Nephron progenitor cell (in vitro differentiated cells): Measurements from ENCODE around the gene SYT2.
A peak's percentile ranks its signal among the peaks of the same experiment; 100 is the strongest.
"Not testable (repeated sequence)": the region's sequence is repeated elsewhere in the genome, so short reads cannot be mapped to it uniquely, and the experiment has no call there.

Experiments
- DNase-seq: peaks from one replicate; pipeline ENCODE4 v3.0.0; 2021
- H3K27ac Mint-ChIP-seq: 2 replicates; pipeline ENCODE4 v1.8.0; 2021; ENCODE audit warnings: mild to moderate bottlenecking, moderate library complexity, mixed read lengths
- H3K27me3 Mint-ChIP-seq: 2 replicates; pipeline ENCODE4 v1.8.0; 2021; ENCODE audit warnings: mild to moderate bottlenecking, low read depth, mixed read lengths; ENCODE audit not compliant: poor library complexity
- H3K36me3 Mint-ChIP-seq: 2 replicates; pipeline ENCODE4 v1.8.0; 2021; ENCODE audit warnings: low read depth, mixed read lengths
- H3K4me1 Mint-ChIP-seq: 2 replicates; pipeline ENCODE4 v1.8.0; 2021; ENCODE audit warnings: mixed read lengths
- H3K4me3 Mint-ChIP-seq: 2 replicates; pipeline ENCODE4 v1.8.0; 2021; ENCODE audit warnings: mild to moderate bottlenecking, moderate library complexity, mixed read lengths
- H3K9me3 Mint-ChIP-seq: 2 replicates; pipeline ENCODE4 v1.8.0; 2021; ENCODE audit warnings: mild to moderate bottlenecking, moderate library complexity, mixed read lengths
- TF ChIP-seq, protein P1 (sequence below): fragments of 200-600 bp; sonication (generic); IDR thresholded peaks from 2 replicates; pipeline ENCODE4 v1.5.0; 2021; ENCODE audit warnings: antibody characterized with exemption

Gene SYT2

DNA sequence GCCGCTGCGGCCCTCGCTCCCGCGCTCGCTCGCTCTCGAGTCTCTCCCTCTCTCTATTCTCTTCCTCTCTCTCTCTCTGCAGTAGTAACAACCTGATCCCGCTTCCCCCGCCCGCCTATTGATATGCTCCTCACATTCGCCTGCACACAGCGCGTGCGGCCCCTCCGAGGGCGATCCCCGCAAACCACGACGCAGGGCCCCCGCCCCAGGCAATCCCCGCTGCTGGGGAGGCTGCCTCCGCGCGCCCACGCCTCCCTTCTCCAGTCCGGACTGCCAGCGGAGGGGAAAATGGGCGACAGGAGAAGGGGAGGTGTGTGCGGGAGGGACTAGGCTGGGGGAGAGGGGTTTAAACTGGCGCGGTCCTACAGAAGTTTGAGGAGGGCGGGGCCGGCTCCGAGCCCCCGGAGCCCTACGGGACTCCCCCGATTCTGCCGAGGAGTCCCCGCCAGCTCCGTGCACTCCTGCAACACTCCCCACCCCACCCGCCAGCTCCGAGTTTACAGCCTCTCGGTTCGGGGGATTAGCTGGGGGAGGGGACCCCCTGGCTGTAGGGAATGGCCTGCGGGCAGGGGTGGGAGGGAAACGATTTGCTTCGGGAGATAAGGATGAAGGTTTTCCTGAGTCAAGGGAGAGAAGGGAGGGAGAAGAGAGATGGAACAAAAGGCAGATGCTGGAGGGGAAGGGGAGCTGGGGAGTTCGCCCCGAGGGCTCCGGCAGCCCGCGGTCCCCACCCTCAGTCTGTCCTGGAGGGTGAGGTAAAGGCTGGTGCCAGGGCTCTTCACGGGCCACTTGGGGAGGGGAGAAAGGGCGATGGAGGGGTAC, 66.6 kb downstream of the SYT2 start:
- Mint-ChIP-seq H3K9me3 (no peaks in the 10 kb centered on the region), H3K4me1 (peaks cover 54% of the 10 kb centered on the region), H3K4me3 (peak overlapping the region; percentile 76), H3K27me3 (peaks cover 100% of the 10 kb centered on the region), H3K27ac (no peak overlapping the region), H3K36me3 (no peaks in the 10 kb centered on the region)
- TF ChIP-seq, protein P1, sequence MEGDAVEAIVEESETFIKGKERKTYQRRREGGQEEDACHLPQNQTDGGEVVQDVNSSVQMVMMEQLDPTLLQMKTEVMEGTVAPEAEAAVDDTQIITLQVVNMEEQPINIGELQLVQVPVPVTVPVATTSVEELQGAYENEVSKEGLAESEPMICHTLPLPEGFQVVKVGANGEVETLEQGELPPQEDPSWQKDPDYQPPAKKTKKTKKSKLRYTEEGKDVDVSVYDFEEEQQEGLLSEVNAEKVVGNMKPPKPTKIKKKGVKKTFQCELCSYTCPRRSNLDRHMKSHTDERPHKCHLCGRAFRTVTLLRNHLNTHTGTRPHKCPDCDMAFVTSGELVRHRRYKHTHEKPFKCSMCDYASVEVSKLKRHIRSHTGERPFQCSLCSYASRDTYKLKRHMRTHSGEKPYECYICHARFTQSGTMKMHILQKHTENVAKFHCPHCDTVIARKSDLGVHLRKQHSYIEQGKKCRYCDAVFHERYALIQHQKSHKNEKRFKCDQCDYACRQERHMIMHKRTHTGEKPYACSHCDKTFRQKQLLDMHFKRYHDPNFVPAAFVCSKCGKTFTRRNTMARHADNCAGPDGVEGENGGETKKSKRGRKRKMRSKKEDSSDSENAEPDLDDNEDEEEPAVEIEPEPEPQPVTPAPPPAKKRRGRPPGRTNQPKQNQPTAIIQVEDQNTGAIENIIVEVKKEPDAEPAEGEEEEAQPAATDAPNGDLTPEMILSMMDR = no peak
- peak; percentile 57 for DNase-seq

DNA sequence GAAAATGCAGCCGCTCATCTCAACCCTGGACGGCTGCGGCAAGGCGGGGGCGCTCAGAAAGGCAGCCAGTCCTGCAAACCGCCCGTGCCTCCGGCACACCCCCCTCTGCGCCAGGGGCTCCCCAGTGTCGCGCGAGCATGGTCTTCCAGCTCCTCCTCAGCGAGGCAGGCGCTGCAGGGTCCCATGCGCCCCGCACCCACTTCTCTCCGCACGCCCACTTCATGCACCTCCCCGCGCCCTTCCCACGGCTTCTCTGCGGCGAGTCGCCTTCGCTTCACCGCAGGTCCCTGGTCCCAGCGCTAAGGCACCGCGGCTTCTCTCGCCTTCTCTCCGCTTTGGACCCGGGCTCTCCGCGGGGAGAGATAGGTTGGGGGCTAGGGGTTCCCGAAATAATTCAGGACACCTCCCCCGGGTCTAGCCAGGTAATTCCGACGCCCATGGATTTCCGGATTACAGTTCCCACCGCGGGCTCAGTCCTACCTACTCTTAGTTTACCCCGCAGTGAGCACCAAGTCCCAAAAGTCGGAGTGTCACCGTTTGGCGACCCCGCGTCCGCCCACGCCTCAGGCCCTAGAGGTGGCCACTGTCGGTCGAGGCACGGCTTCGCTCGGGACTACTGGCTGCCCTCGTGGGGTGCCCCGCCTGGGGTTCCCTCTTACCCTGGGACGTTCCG, 67.5 kb downstream of the SYT2 start:
- no peak overlapping the region for H3K27ac Mint-ChIP-seq
- H3K27me3 Mint-ChIP-seq = peaks cover 100% of the 10 kb centered on the region
- TF ChIP-seq, protein P1 = no peak
- peaks cover 59% of the 10 kb centered on the region for H3K4me1 Mint-ChIP-seq
- H3K36me3 Mint-ChIP-seq = no peaks in the 10 kb centered on the region
- DNase-seq = peak; percentile 44
- no peaks in the 10 kb centered on the region for H3K9me3 Mint-ChIP-seq
- peak overlapping the region; percentile 76 for H3K4me3 Mint-ChIP-seq

DNA sequence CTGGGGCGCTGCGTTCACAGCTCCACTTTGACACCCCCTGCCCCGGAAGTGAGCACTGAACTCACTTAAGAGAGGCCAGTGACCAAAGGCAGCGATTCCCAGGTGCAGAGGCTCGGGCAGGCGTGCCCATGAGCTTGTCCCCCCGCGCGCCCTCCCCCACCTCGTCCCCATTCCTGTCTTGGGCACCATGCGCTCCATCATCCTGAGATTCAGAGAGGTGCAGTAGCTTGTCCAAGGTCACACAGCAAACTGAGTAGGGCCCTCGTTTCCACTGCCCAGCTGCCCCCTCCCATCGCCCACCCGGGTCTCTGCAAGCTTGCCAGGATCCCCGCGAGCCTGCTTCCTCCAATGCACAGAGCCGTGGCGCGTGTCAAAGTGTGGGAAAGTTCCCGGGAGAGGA, 68.0 kb downstream of the SYT2 start:
- peaks cover 61% of the 10 kb centered on the region for H3K4me1 Mint-ChIP-seq
- H3K9me3 Mint-ChIP-seq = no peaks in the 10 kb centered on the region
- DNase-seq = no peak
- TF ChIP-seq, protein P1 = no peak
- H3K27me3 Mint-ChIP-seq = peaks cover 99% of the 10 kb centered on the region
- H3K27ac Mint-ChIP-seq = no peak overlapping the region
- H3K36me3 Mint-ChIP-seq = no peaks in the 10 kb centered on the region
- H3K4me3 Mint-ChIP-seq = no peak overlapping the region

DNA sequence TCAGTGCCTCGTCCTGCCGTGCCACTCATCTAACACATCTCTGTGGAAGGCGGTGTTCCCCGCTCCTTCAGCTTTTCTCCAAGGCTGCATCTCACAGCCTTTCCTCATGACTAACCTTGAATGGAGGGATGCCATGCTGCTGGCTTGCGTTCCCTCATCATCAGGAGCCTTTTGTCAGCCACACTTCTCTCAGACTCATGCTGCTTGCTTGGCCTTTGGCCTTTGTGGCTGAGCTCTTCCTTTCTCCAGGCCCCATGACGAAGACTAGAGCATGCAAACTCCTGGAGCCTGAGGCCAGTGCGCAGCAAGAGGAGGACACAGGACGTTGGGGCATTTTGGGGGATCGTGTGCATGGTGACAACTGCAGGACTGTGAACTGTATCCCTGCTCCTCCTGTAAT, 70.8 kb downstream of the SYT2 start:
- peaks cover 44% of the 10 kb centered on the region for H3K4me1 Mint-ChIP-seq
- no peaks in the 10 kb centered on the region for H3K9me3 Mint-ChIP-seq
- TF ChIP-seq, protein P1 = no peak
- peaks cover 93% of the 10 kb centered on the region for H3K27me3 Mint-ChIP-seq
- H3K36me3 Mint-ChIP-seq = no peaks in the 10 kb centered on the region
- no peak overlapping the region for H3K4me3 Mint-ChIP-seq
- DNase-seq = no peak
- no peak overlapping the region for H3K27ac Mint-ChIP-seq

DNA sequence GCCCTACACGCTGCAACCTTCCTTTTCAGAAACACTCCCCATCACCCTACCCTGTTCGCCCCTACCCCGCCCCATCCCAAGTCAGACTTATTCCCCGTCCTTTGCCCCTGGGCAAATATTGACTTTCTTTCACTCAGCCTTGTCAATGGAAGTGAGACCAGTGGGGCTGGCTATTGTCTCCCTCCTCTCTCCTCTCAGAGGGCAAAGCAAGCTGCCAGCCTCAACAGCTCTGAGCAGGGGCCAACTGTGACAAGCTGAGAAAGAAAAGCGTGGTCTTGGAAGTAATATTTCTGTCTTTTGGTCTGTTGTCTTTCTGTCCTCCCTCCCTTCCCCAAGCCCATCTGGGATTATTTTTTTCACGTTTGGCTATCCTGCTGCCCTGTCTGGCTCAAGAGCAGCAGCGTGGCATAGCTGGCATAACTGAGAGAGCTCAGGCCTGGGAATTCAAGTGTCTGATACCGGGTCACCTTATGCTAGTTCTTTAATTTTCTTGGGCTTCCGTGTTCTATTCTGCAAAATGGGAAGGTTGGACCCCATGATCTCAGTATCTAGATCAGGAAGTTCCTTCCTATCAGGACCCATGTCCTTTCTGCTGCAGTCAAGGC, 71.5 kb downstream of the SYT2 start:
- peaks cover 37% of the 10 kb centered on the region for H3K4me1 Mint-ChIP-seq
- peaks cover 90% of the 10 kb centered on the region for H3K27me3 Mint-ChIP-seq
- H3K4me3 Mint-ChIP-seq, H3K27ac Mint-ChIP-seq, H3K9me3 Mint-ChIP-seq, H3K36me3 Mint-ChIP-seq, DNase-seq: not testable (repeated sequence)

DNA sequence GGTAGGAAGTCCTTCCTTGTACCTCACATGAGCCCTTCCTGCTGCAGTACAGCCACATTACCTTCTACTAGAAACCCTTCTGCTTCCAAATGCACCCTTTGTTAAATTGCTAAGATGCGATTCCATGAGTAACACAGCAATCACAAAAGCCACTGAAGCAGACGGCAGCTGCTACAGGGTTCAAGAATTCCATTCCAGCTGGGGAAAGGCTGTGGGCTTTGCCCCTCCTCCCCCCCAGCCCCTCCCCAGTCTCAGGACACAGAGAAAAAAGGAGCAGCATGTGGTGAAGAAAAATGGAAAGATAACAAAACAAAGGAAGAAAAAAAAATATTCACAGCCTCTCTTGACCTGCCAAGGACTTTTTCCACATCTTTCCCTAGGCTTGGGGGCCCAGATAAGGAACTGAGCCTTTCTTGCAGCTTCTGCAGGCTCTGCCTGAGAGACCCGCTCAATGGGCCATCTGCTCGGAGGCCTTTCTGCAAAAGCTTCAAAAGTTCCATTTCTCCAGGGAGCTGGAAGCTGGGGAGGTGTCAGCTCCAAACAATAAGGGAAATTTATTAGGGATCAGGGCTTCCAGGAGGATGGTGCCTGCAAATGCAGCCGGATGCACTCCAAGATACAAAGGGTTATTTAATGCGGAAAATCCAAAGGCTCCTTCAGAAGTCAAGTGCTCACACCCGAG, 72.1 kb downstream of the SYT2 start:
- Mint-ChIP-seq H3K9me3 (no peaks in the 10 kb centered on the region), H3K4me1 (peaks cover 35% of the 10 kb centered on the region), H3K27ac (no peak overlapping the region), H3K4me3 (no peak overlapping the region), H3K36me3 (no peaks in the 10 kb centered on the region), H3K27me3 (peaks cover 86% of the 10 kb centered on the region)
- TF ChIP-seq, protein P1 = no peak
- no peak for DNase-seq

DNA sequence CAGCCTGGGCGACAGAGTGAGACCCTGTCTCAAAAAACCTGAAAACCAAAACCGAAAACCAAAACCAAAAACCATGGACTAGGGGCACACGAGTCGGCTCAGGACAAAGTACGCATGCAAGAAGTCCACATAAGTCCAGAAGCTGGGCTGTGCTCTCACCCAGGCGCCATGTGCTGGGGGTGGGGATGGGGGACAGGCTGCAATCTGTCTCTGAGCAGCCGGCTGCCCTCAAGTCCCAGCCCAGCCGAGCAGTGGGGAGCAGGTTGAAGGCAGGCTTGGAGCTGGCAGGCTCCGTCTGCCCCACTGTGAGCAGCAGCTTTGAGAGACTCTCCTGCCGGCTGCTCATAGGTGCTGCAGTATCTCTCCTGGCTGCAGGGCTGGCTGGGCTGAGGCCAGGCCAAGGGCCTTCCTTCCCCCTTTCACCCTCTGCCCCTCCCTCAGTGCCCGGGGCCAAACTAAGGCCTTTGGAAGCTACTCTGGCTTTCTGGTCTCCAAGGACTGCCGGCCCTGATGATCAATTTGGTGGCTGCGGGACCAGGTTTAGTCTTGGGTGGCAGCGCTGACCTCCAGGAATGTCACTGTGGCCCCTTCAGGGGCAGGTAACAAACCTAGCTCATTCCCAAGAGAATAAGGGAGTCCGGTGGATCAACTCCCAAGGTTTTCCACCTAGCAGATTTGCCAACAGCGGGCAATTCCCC, 72.8 kb downstream of the SYT2 start:
- Mint-ChIP-seq H3K27me3 (peaks cover 86% of the 10 kb centered on the region), H3K4me1 (peaks cover 29% of the 10 kb centered on the region)
- not testable (repeated sequence) for H3K9me3 Mint-ChIP-seq, DNase-seq, H3K4me3 Mint-ChIP-seq, H3K27ac Mint-ChIP-seq, H3K36me3 Mint-ChIP-seq

DNA sequence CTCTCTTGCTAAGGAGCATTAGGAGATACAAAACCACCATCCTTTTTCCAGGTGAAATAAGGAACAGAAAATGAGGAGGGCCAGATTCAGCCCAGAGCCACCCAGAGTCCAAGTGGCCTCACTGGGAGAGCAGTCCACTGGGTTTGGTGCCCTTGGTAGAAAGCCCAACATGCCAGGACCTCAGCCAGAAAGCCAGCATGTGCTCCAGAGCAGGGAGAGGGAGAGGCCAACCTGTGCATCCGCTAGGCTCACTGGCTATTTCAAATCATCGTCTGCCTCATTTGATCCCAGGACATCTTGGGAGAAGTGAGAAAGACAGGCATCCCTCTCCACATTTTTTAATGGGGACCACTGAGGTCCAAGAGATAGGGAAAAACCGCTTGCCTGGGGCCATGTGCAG, 74.1 kb downstream of the SYT2 start:
- DNase-seq, H3K27ac Mint-ChIP-seq, H3K36me3 Mint-ChIP-seq, H3K4me3 Mint-ChIP-seq, H3K9me3 Mint-ChIP-seq: not testable (repeated sequence)
- H3K27me3 Mint-ChIP-seq = peaks cover 81% of the 10 kb centered on the region
- peaks cover 29% of the 10 kb centered on the region for H3K4me1 Mint-ChIP-seq
